Hepatocyte (in vitro differentiated cells): Measurements from ENCODE around the gene ADCY1.

Experiments
- EZH2 ChIP-seq: fragments of 200-600 bp; sonication (generic); IDR thresholded peaks from 2 replicates; pipeline ENCODE4 v1.6.1; 2016; ENCODE audit warnings: antibody characterized with exemption, mild to moderate bottlenecking, borderline replicate concordance
- TF ChIP-seq, protein P1 (sequence below): fragments of 200-600 bp; sonication (generic); IDR thresholded peaks from 2 replicates; pipeline ENCODE4 v1.5.1; 2016; ENCODE audit warnings: antibody characterized with exemption, mild to moderate bottlenecking; ENCODE audit not compliant: poor library complexity

DNA sequence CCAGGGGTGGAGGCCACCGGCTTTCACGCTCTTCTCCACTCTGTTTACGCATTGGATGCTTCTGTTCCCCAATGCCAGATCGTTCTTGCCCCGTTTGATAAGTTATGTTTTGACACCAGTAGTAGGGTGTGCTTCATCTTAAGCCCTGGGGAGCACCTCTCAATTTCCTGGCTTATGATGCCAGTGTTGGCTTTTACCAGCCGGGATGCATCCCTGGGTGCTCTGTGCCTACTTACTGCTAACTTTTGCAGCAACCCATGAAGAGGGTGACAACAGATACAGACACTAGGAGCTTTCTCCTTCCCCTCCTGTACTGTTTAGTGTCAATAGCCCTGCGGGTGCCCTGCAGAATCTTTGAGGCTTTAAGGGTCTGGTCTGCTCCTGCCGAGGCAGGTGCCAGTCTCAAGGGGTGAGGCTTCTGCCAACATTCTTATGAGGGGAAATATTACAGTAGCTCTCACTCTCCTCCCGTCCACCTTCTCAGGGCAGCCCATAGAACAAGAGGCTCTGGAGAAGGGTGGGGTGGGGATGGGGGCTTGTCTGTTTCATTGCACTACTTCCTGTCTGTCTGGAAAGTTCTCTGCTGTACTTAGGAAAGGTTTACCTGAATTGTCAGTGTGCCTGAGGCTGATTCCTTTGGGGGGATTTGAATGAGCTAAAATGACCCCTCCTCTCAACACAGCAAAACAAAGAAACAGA lies 23.3 kb downstream of the ADCY1 start:
- TF ChIP-seq, protein P1, sequence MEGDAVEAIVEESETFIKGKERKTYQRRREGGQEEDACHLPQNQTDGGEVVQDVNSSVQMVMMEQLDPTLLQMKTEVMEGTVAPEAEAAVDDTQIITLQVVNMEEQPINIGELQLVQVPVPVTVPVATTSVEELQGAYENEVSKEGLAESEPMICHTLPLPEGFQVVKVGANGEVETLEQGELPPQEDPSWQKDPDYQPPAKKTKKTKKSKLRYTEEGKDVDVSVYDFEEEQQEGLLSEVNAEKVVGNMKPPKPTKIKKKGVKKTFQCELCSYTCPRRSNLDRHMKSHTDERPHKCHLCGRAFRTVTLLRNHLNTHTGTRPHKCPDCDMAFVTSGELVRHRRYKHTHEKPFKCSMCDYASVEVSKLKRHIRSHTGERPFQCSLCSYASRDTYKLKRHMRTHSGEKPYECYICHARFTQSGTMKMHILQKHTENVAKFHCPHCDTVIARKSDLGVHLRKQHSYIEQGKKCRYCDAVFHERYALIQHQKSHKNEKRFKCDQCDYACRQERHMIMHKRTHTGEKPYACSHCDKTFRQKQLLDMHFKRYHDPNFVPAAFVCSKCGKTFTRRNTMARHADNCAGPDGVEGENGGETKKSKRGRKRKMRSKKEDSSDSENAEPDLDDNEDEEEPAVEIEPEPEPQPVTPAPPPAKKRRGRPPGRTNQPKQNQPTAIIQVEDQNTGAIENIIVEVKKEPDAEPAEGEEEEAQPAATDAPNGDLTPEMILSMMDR, result no peak
- TF ChIP-seq EZH2, result no peak
